ENCODE measurements around the gene FLNB.

FLNB gene

DNA sequence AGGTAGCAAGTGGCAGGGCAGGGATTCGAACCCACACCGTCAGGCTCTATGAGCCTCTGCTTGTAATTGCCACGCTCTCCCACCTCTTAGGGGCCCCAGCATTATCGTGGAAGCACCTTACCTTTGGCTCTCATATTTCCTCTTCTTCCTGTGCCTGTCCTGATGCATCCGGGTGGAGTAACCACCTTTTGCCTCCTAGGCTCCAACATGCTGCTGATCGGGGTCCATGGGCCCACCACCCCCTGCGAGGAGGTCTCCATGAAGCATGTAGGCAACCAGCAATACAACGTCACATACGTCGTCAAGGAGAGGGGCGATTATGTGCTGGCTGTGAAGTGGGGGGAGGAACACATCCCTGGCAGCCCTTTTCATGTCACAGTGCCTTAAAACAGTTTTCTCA, 162.2 kb downstream of the FLNB start:
- no peak overlapping the region for H2BK15ac ChIP-seq (ENCODE audit: low read depth, poor library complexity, severe bottlenecking)
- no peak overlapping the region for H2BK12ac ChIP-seq (ENCODE audit: low read length in 2 of 2)
- DNase-seq: no peak
- no peak overlapping the region for H3K18ac ChIP-seq (ENCODE audit: low read depth in 1 of 2, low read length in 2 of 2)
- no peak overlapping the region for H4K91ac ChIP-seq (ENCODE audit: low read length)
- no peak overlapping the region for H2BK120ac ChIP-seq (ENCODE audit: low read depth, low read length)
- no peak overlapping the region for H2AK5ac ChIP-seq (ENCODE audit: low read length, severe bottlenecking)
- no peak overlapping the region for H3K4me2 ChIP-seq (ENCODE audit: low read length, poor library complexity, severe bottlenecking)
- 88% methylated on average over 11 of the region's 11 CpGs for WGBS
- H2AFZ ChIP-seq (ENCODE audit: low read depth, low read length): no peak overlapping the region
- no peaks in the 10 kb centered on the region for H3K27me3 ChIP-seq (ENCODE audit: control insufficient read depth in 1 of 2, insufficient read depth in 1 of 2, low read length in 2 of 2)
- no peaks in the 10 kb centered on the region for H3K9me3 ChIP-seq (ENCODE audit: control insufficient read depth, low read length)
- H3K36me3 ChIP-seq (ENCODE audit: control insufficient read depth in 1 of 2, insufficient read depth in 2 of 2, low read depth in 1 of 2, low read length in 2 of 2): peaks cover 44 to 63% of the 10 kb centered on the region in 2 experiments
- H2BK5ac ChIP-seq (ENCODE audit: low read depth, low read length, poor library complexity, severe bottlenecking): no peak overlapping the region
- H3K4me3 ChIP-seq (ENCODE audit: insufficient read depth in 1 of 2, low read depth in 1 of 2, low read length in 2 of 2): no peak overlapping the region
- no peak overlapping the region for H4K8ac ChIP-seq (ENCODE audit: low read length)
- H3K27ac ChIP-seq (ENCODE audit: low read length, poor library complexity, severe bottlenecking): no peak overlapping the region
- peaks cover 12% of the 10 kb centered on the region for H3K4me1 ChIP-seq (ENCODE audit: control insufficient read depth, insufficient read depth, low read depth, low read length)
- no peak overlapping the region for H3K9ac ChIP-seq (ENCODE audit: low read length)
- H3K14ac ChIP-seq (ENCODE audit: low read length in 2 of 2): no peak overlapping the region
- H3K23ac ChIP-seq (ENCODE audit: low read length in 2 of 2): no peak overlapping the region
- no peak overlapping the region for H3K4ac ChIP-seq (ENCODE audit: low read depth in 1 of 2, low read length in 2 of 2)
- H3K79me1 ChIP-seq (replicated peaks; ENCODE audit: low read length, poor library complexity, severe bottlenecking): peaks cover 14% of the 10 kb centered on the region

DNA sequence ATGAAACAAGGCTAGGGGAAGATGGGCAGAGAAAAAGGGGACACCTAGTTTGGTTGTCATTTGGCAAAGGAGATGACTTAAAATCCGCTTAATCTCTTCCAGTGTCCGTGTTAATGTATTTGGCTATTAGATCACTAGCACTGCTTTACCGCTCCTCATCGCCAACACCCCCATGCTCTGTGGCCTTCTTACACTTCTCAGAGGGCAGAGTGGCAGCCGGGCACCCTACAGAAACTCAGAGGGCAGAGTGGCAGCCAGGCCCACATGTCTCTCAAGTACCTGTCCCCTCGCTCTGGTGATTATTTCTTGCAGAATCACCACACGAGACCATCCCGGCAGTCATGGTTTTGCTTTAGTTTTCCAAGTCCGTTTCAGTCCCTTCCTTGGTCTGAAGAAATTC, 162.9 kb downstream of the FLNB start:
- H3K36me3 ChIP-seq (ENCODE audit: control insufficient read depth in 1 of 2, insufficient read depth in 2 of 2, low read depth in 1 of 2, low read length in 2 of 2): peaks cover 38 to 63% of the 10 kb centered on the region in 2 experiments
- H3K4me2 ChIP-seq (ENCODE audit: low read length, poor library complexity, severe bottlenecking): no peak overlapping the region
- H3K4ac ChIP-seq (ENCODE audit: low read depth in 1 of 2, low read length in 2 of 2): no peak overlapping the region
- H4K91ac ChIP-seq (ENCODE audit: low read length): no peak overlapping the region
- no peak overlapping the region for H3K23ac ChIP-seq (ENCODE audit: low read length in 2 of 2)
- H2BK120ac ChIP-seq (ENCODE audit: low read depth, low read length): no peak overlapping the region
- H3K14ac ChIP-seq (ENCODE audit: low read length in 2 of 2): no peak overlapping the region
- 92% methylated on average over 9 of the region's 9 CpGs for WGBS
- no peak overlapping the region for H2BK12ac ChIP-seq (ENCODE audit: low read length in 2 of 2)
- no peak overlapping the region for H2AFZ ChIP-seq (ENCODE audit: low read depth, low read length)
- H3K4me1 ChIP-seq (ENCODE audit: control insufficient read depth, insufficient read depth, low read depth, low read length): peaks cover 13% of the 10 kb centered on the region
- H2AK5ac ChIP-seq (ENCODE audit: low read length, severe bottlenecking): no peak overlapping the region
- no peaks in the 10 kb centered on the region for H3K9me3 ChIP-seq (ENCODE audit: control insufficient read depth, low read length)
- peaks cover 14% of the 10 kb centered on the region for H3K79me1 ChIP-seq (replicated peaks; ENCODE audit: low read length, poor library complexity, severe bottlenecking)
- no peak overlapping the region for H3K4me3 ChIP-seq (ENCODE audit: insufficient read depth in 1 of 2, low read depth in 1 of 2, low read length in 2 of 2)
- no peak overlapping the region for H3K27ac ChIP-seq (ENCODE audit: low read length, poor library complexity, severe bottlenecking)
- no peak overlapping the region for H4K8ac ChIP-seq (ENCODE audit: low read length)
- no peak overlapping the region for H3K18ac ChIP-seq (ENCODE audit: low read depth in 1 of 2, low read length in 2 of 2)
- no peaks in the 10 kb centered on the region for H3K27me3 ChIP-seq (ENCODE audit: control insufficient read depth in 1 of 2, insufficient read depth in 1 of 2, low read length in 2 of 2)
- no peak overlapping the region for H2BK15ac ChIP-seq (ENCODE audit: low read depth, poor library complexity, severe bottlenecking)
- DNase-seq: no peak
- H3K9ac ChIP-seq (ENCODE audit: low read length): no peak overlapping the region
- H2BK5ac ChIP-seq (ENCODE audit: low read depth, low read length, poor library complexity, severe bottlenecking): no peak overlapping the region

DNA sequence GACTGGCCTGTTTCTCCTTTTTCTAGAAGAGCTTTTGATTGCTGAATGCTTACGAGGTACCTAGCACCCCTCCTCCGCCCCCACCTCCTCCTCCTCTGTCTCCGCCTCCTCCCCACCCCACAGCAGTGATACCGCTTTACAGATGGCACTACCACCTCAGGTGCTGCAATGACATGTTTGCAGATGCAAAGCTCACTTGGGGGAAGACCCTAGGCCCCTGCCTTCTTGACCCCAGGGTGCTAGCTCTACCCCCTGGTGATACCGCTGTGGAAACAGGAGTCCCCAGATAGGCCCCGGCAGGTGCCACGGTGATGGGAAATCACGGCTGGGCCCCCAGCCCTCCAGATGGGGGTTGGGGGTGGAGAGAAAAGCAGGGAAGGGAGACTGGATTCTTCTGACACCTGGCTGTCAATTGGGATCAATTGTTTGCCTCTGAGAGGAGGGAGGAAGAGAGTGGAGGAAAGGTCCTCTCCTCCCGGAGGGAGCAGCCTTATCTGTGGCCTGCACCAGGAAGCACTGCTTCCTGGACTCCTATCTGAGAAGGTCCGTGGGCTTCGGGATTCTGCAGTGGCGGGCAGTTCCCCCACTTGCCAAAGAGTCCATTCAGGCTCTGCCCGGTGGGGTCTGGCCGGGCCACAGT, 164.9 kb downstream of the FLNB start:
- H2BK15ac ChIP-seq (ENCODE audit: low read depth, poor library complexity, severe bottlenecking): no peak overlapping the region
- H4K91ac ChIP-seq (ENCODE audit: low read length): no peak overlapping the region
- H3K4ac ChIP-seq (ENCODE audit: low read depth in 1 of 2, low read length in 2 of 2): no peak overlapping the region
- H3K27ac ChIP-seq (ENCODE audit: low read length, poor library complexity, severe bottlenecking): no peak overlapping the region
- H3K23ac ChIP-seq (ENCODE audit: low read length in 2 of 2): no peak overlapping the region
- H2AK5ac ChIP-seq (ENCODE audit: low read length, severe bottlenecking): no peak overlapping the region
- H3K9ac ChIP-seq (ENCODE audit: low read length): no peak overlapping the region
- 68% methylated on average over 13 of the region's 14 CpGs for WGBS
- no peak for DNase-seq
- H2BK5ac ChIP-seq (ENCODE audit: low read depth, low read length, poor library complexity, severe bottlenecking): no peak overlapping the region
- H3K9me3 ChIP-seq (ENCODE audit: control insufficient read depth, low read length): no peaks in the 10 kb centered on the region
- H2BK12ac ChIP-seq (ENCODE audit: low read length in 2 of 2): no peak overlapping the region
- no peak overlapping the region for H4K8ac ChIP-seq (ENCODE audit: low read length)
- H3K14ac ChIP-seq (ENCODE audit: low read length in 2 of 2): no peak overlapping the region
- H3K18ac ChIP-seq (ENCODE audit: low read depth in 1 of 2, low read length in 2 of 2): no peak overlapping the region
- no peak overlapping the region for H3K4me3 ChIP-seq (ENCODE audit: insufficient read depth in 1 of 2, low read depth in 1 of 2, low read length in 2 of 2)
- peaks cover 6% of the 10 kb centered on the region for H3K79me1 ChIP-seq (replicated peaks; ENCODE audit: low read length, poor library complexity, severe bottlenecking)
- H3K36me3 ChIP-seq (ENCODE audit: control insufficient read depth in 1 of 2, insufficient read depth in 2 of 2, low read depth in 1 of 2, low read length in 2 of 2): peaks cover 34 to 50% of the 10 kb centered on the region in 2 experiments
- no peak overlapping the region for H3K4me2 ChIP-seq (ENCODE audit: low read length, poor library complexity, severe bottlenecking)
- peaks cover 12% of the 10 kb centered on the region for H3K4me1 ChIP-seq (ENCODE audit: control insufficient read depth, insufficient read depth, low read depth, low read length)
- no peak overlapping the region for H2AFZ ChIP-seq (ENCODE audit: low read depth, low read length)
- no peaks in the 10 kb centered on the region for H3K27me3 ChIP-seq (ENCODE audit: control insufficient read depth in 1 of 2, insufficient read depth in 1 of 2, low read length in 2 of 2)
- no peak overlapping the region for H2BK120ac ChIP-seq (ENCODE audit: low read depth, low read length)

DNA sequence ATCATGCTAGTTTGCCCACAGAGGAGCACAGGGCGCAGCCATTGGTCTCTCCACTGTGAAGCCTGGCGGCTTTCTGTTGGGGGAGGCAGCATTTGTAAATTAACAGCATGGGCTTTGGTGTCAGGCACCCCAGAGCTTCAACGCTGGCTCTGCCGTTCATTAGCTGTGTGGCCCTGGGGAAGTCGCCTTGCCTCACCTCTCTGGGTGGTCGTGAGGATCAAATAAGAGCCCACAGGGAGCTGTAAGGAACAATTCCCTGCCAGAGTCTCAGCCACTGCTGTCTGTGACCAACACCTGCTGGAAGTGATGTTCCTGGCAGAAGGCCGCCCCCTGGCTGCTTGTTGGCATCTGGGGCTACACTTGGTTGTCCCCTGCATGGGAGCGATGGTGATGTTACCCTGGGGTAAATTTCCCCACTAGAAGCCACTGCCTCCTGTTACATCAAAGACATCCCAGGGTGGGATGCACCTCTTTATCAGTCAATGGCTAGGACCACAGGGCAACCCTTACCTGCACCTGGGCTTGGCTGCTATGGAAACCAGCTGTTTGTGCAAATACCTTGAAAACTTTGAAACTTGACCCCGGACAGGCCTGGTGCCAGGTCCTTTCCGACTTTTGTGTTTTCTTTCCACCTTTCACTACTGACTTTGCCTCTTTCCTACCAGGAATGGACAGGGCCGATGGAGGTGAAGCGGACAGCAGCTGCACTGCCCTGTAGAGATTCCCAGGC, 165.6 kb downstream of the FLNB start:
- Histone ChIP-seq H2BK15ac (ENCODE audit: low read depth, poor library complexity, severe bottlenecking) (no peak overlapping the region), H2BK5ac (ENCODE audit: low read depth, low read length, poor library complexity, severe bottlenecking) (no peak overlapping the region), H3K9ac (ENCODE audit: low read length) (no peak overlapping the region), H3K4me2 (ENCODE audit: low read length, poor library complexity, severe bottlenecking) (no peak overlapping the region), H3K4me3 (ENCODE audit: insufficient read depth in 1 of 2, low read depth in 1 of 2, low read length in 2 of 2) (no peak overlapping the region), H3K18ac (ENCODE audit: low read depth in 1 of 2, low read length in 2 of 2) (no peak overlapping the region), H4K91ac (ENCODE audit: low read length) (no peak overlapping the region), H3K27me3 (ENCODE audit: control insufficient read depth in 1 of 2, insufficient read depth in 1 of 2, low read length in 2 of 2) (no peaks in the 10 kb centered on the region), H4K8ac (ENCODE audit: low read length) (peak overlapping the region; percentile 32), H3K36me3 (ENCODE audit: control insufficient read depth in 1 of 2, insufficient read depth in 2 of 2, low read depth in 1 of 2, low read length in 2 of 2) (peaks cover 27 to 46% of the 10 kb centered on the region in 2 experiments), H2BK12ac (ENCODE audit: low read length in 2 of 2) (peak overlapping the region in 1 of 2 experiments; percentile 4), H2BK120ac (ENCODE audit: low read depth, low read length) (no peak overlapping the region), H2AK5ac (ENCODE audit: low read length, severe bottlenecking) (no peak overlapping the region), H3K9me3 (ENCODE audit: control insufficient read depth, low read length) (no peaks in the 10 kb centered on the region), H3K4ac (ENCODE audit: low read depth in 1 of 2, low read length in 2 of 2) (no peak overlapping the region), H3K79me1 (replicated peaks; ENCODE audit: low read length, poor library complexity, severe bottlenecking) (peaks cover 4% of the 10 kb centered on the region), H3K23ac (ENCODE audit: low read length in 2 of 2) (no peak overlapping the region), H3K14ac (ENCODE audit: low read length in 2 of 2) (no peak overlapping the region), H3K27ac (ENCODE audit: low read length, poor library complexity, severe bottlenecking) (no peak overlapping the region), H2AFZ (ENCODE audit: low read depth, low read length) (no peak overlapping the region), H3K4me1 (ENCODE audit: control insufficient read depth, insufficient read depth, low read depth, low read length) (peaks cover 12% of the 10 kb centered on the region)
- 76% methylated on average over 12 of the region's 12 CpGs for WGBS
- no peak for DNase-seq

All from mesenchymal stem cell (in vitro differentiated cells and primary cell).